Embryonic facial prominence (tissue), 1 donor: ENCODE results near the gene NDUFB6.
"Not testable (repeated sequence)": the region's sequence is repeated elsewhere in the genome, so short reads cannot be mapped to it uniquely, and the experiment has no call there.

ENCODE experiments used
- DNase-seq: peaks from one replicate; pipeline ENCODE4 v3.0.0-alpha.2; 2016; ENCODE audit errors: extremely low spot score

NDUFB6 gene

DNA sequence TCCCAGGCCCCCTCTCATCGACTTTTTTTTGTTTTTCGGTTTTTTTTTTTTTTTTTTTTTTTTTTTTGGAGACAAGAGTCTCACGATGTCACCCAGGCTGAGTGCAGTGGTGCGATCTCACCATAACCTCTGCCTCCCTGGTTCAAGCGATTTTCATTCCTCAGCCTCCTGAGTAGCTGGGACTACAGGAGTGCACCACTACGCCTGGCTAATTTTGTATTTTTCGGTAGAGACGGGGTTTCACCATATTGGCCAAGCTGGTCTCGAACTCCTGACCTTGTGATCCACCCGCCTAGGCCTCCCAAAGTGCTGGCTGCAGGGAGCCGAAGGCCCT is 48.4 kb downstream of the NDUFB6 start:
- DNase-seq: not testable (repeated sequence)

DNA sequence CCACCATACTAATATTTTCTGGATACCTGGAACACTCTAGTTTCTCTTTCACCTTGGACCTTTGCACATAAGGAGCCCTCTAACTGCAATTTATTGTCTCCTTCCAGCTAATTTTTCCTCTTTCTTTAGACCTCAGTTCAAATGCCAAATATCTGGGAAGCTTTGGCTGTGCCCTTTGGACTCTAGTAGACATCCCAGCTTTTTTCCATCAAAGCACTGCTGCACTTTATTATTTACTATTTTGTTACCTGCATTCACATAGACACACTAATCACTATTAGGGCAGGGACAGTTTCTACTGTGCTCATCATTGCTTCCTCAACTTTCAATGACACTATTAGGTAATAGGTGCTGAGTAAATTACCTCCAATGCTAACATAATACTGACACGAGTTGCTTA is 49.0 kb downstream of the NDUFB6 start:
- DNase-seq: no peak

DNA sequence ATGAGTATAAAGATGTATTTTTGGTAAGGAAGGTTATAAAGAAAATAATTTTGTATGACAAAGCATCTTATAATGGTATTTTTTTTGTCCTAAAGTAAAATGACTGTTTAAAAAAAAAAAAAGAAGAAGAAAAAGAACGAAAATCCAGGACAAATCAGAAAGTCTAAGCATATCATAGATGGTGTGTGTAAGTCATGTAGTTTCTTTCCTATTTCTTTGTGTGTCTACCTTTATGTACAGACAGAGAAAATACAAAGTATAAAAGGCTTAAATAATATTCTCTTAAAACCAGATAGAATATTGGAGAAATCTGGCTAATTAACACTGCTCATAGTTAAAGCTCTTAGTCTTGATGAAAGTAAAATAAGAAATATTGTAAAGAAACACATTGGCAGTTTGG is 54.7 kb downstream of the NDUFB6 start:
- DNase-seq: no peak

DNA sequence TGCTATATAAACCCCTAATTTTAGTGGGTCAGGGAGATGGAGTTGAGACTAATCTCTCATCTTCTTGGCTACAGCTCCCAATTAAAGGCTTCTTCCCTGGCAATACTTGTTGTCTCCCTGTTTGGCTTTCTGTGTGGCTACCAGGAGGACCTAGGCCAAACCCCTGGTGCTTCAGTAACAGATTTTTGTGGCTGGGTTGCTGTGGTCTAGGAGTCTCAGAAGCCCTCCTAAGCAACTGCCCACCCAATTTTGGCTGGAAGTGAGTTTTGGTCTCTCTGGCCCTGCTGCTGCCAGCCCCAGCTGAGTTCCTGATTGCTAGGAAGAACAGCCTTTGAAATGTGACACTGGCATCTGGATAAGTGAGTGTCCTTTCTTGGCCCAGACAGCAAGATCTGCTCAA is 56.7 kb downstream of the NDUFB6 start:
- DNase-seq: no peak

DNA sequence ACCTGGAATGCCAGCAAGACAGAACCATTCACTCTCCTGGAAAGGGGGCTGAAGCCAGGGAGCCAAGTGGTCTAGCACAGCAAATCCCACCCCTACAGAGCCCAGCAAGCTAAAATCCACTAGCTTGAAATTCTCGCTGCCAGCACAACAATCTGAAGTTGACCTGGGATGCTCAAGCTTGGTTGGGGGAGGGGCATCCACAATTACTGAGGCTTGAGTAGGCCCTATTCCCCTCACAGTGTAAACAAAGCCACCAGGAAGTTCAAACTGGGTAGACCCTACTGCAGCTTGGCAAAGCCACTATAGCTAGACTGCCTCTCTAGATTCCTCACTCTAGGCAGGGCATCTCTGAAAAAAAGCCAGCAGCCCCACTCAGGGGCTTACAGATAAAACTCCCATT is 64.2 kb downstream of the NDUFB6 start:
- DNase-seq: no peak

DNA sequence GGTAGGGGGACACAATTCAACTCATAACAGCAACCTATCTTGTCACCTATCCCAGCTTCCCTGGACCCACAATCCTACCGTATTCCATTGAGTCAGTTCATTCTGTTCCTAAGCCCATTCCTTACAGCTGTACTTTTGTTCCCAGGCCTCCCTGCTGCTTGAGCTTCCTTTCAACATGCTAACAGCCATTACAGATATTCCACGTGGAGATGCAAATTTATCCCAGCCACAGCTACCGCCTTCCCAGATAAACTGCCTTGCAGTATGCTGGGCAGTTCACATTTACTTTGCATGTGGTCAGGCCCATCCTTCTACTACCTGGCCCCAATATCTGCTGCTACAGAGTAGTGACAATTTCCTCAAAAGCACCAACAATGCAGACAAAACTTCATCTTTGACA is 70.0 kb downstream of the NDUFB6 start:
- no peak for DNase-seq
